Measurements from ENCODE around the gene SLC39A1. TPM values are rescaled to one million over a fixed set of nuclear protein-coding genes. Genes with fewer than 3 reads are reported as not detected.

The SLC39A1 gene
- total and polyA plus RNA-seq, 2 experiments from 2014 or later: 87.3 to 220 TPM

- ATAC-seq (no peak), DNase-seq (ENCODE audit: low spot score) (peak; percentile 32)
- H3K4me2 ChIP-seq: peak overlapping the region; percentile 97
- peaks cover 41% of the 10 kb centered on the region for H3K4me1 ChIP-seq (ENCODE audit: insufficient read depth)
- TF ChIP-seq ETS1 (IDR thresholded peaks at IDR 0.05) (0 out of 2 replicates have a peak, but pooled peaks have one; percentile 6), CREB1 (CRISPR knock-in tag; IDR thresholded peaks at IDR 0.05; ENCODE audit: low read depth) (no peak)
- H3F3A ChIP-seq (replicated peaks; ENCODE audit: low read depth): peaks cover 52% of the 10 kb centered on the region
- peaks cover 3% of the 10 kb centered on the region for H4K20me1 ChIP-seq (replicated peaks; ENCODE audit: insufficient read depth)
- Mint-ChIP-seq H3K36me3 (ENCODE audit: low read depth) (peaks cover 54% of the 10 kb centered on the region), H3K27ac (peak overlapping the region; percentile 96), H3K27me3 (ENCODE audit: insufficient read depth, low read depth, poor library complexity) (peaks cover 29% of the 10 kb centered on the region), H3K4me3 (peak overlapping the region; percentile 81), H3K9me3 (peaks cover 7% of the 10 kb centered on the region; the same call in 2 of the 3 replicates), H3K4me1 (peaks cover 44% of the 10 kb centered on the region)
- peak overlapping the region; percentile 83 for H3K4me3 ChIP-seq
- no peak overlapping the region for H2AFZ ChIP-seq
- no peaks in the 10 kb centered on the region for H3K27me3 ChIP-seq (ENCODE audit: insufficient read depth)
- peaks cover 53% of the 10 kb centered on the region for H3K79me2 ChIP-seq (replicated peaks; ENCODE audit: insufficient read depth)
- H3K36me3 ChIP-seq (ENCODE audit: insufficient read depth): peaks cover 14% of the 10 kb centered on the region
- H3K9me2 ChIP-seq (ENCODE audit: insufficient read depth): no peaks in the 10 kb centered on the region
- peak overlapping the region; percentile 100 for H3K27ac ChIP-seq (ENCODE audit: low read depth)
These were observed 978 bp downstream of the SLC39A1 start for GRCh38 chr1:153962088-153963029.

GRCh38 chr1:153961421-153961820 is 1.9 kb downstream of the SLC39A1 start:
- Histone ChIP-seq H3K27me3 (ENCODE audit: insufficient read depth) (no peaks in the 10 kb centered on the region), H3K79me2 (replicated peaks; ENCODE audit: insufficient read depth) (peaks cover 62% of the 10 kb centered on the region), H3K4me2 (peak overlapping the region; percentile 97), H3K4me3 (peak overlapping the region; percentile 83), H3K9me2 (ENCODE audit: insufficient read depth) (no peaks in the 10 kb centered on the region), H4K20me1 (replicated peaks; ENCODE audit: insufficient read depth) (peaks cover 9% of the 10 kb centered on the region), H3F3A (replicated peaks; ENCODE audit: low read depth) (peaks cover 49% of the 10 kb centered on the region), H3K4me1 (ENCODE audit: insufficient read depth) (peaks cover 46% of the 10 kb centered on the region), H2AFZ (no peak overlapping the region), H3K36me3 (ENCODE audit: insufficient read depth) (peaks cover 14% of the 10 kb centered on the region), H3K27ac (ENCODE audit: low read depth) (peak overlapping the region; percentile 80)
- ATAC-seq (no peak), DNase-seq (ENCODE audit: low spot score) (no peak)
- H3K4me1 Mint-ChIP-seq: peaks cover 51% of the 10 kb centered on the region
- H3K27ac Mint-ChIP-seq: peak overlapping the region; percentile 96
- H3K36me3 Mint-ChIP-seq (ENCODE audit: low read depth): peaks cover 49% of the 10 kb centered on the region
- H3K27me3 Mint-ChIP-seq (ENCODE audit: insufficient read depth, low read depth, poor library complexity): peaks cover 26% of the 10 kb centered on the region
- peak overlapping the region; percentile 81 for H3K4me3 Mint-ChIP-seq
- H3K9me3 Mint-ChIP-seq: peaks cover 7% of the 10 kb centered on the region; the same call in 2 of the 3 replicates
- no peak for TF ChIP-seq CREB1 (CRISPR knock-in tag; IDR thresholded peaks at IDR 0.05; ENCODE audit: low read depth)
- TF ChIP-seq ZNF462 (CRISPR knock-in tag; IDR thresholded peaks at IDR 0.05): no peak
- TF ChIP-seq EZH2 (IDR thresholded peaks at IDR 0.05; ENCODE audit: low read depth, unreplicated experiment): no peak
- no peak for TF ChIP-seq ETS1 (IDR thresholded peaks at IDR 0.05)
- no peak for TF ChIP-seq STAT1 (IDR thresholded peaks at IDR 0.05; ENCODE audit: unreplicated experiment)
- TF ChIP-seq REST (IDR thresholded peaks at IDR 0.05; ENCODE audit: unreplicated experiment): no peak
- no peak for TF ChIP-seq JUNB (IDR thresholded peaks at IDR 0.05; ENCODE audit: unreplicated experiment)
